ENCODE measurements around the gene USP40.

USP40 gene

GRCh38 chr2:233480490-233481202 is 85.9 kb downstream of the USP40 start (continued):
- TF ChIP-seq ZNF394 (tag by site-specific recombination; IDR thresholded peaks at IDR 0.05; ENCODE audit: borderline replicate concordance) (no peak), ZNF341 (tag by site-specific recombination; IDR thresholded peaks at IDR 0.05; ENCODE audit: low read depth) (no peak), ZNF280D (tag by site-specific recombination; IDR thresholded peaks at IDR 0.05) (no peak)

- Histone ChIP-seq H3K27ac (ENCODE audit: extremely low read depth, low read depth, low read length) (no peak overlapping the region), H3K4me3 (ENCODE audit: low read depth, low read length) (no peak overlapping the region), H3K9me3 (ENCODE audit: control insufficient read depth, insufficient read depth, low read depth, low read length) (no peaks in the 10 kb centered on the region), H3K4me1 (ENCODE audit: control insufficient read depth, insufficient read depth, low read length) (no peaks in the 10 kb centered on the region), H3K36me3 (ENCODE audit: control insufficient read depth in 2 of 2, insufficient read depth in 1 of 2, low read length in 2 of 2) (peaks cover 6 to 87% of the 10 kb centered on the region in 2 experiments; a peak in 2 of 3 replicates)
- TF ChIP-seq ZNF19 (tag by site-specific recombination; IDR thresholded peaks at IDR 0.05; ENCODE audit: low read depth) (no peak), GLI2 (tag by site-specific recombination; IDR thresholded peaks at IDR 0.05; ENCODE audit: borderline replicate concordance, low read depth) (no peak), KLF7 (tag by site-specific recombination; IDR thresholded peaks at IDR 0.05; ENCODE audit: borderline replicate concordance) (no peak), ZNF140 (tag by site-specific recombination; IDR thresholded peaks at IDR 0.05) (no peak), REST (tag by site-specific recombination; IDR thresholded peaks at IDR 0.05) (no peak), HOXA7 (CRISPR knock-in tag; IDR thresholded peaks at IDR 0.05; ENCODE audit: borderline replicate concordance) (no peak), ZNF76 (tag by site-specific recombination; IDR thresholded peaks at IDR 0.05; ENCODE audit: borderline replicate concordance, low read depth) (no peak)
- ChIA-PET POLR2A (no interaction called here), CTCF (no interaction called here)
Observed at GRCh38 chr2:233479616-233480489, 86.7 kb downstream of the USP40 start.

- Histone ChIP-seq H3K27ac (ENCODE audit: extremely low read depth, low read depth, low read length) (no peak overlapping the region), H3K9me3 (ENCODE audit: control insufficient read depth, insufficient read depth, low read depth, low read length) (no peaks in the 10 kb centered on the region), H3K4me3 (ENCODE audit: low read depth, low read length) (no peak overlapping the region), H3K36me3 (ENCODE audit: control insufficient read depth in 2 of 2, insufficient read depth in 1 of 2, low read length in 2 of 2) (peaks cover 0 to 66% of the 10 kb centered on the region in 2 experiments; a peak in 1 of 3 replicates), H3K4me1 (ENCODE audit: control insufficient read depth, insufficient read depth, low read length) (no peaks in the 10 kb centered on the region)
- TF ChIP-seq ZSCAN30 (tag by site-specific recombination; IDR thresholded peaks at IDR 0.05), result no peak
- no peak for TF ChIP-seq HOXD13 (CRISPR knock-in tag; IDR thresholded peaks at IDR 0.05; ENCODE audit: borderline replicate concordance)
- no peak for TF ChIP-seq ZNF202 (tag by site-specific recombination; IDR thresholded peaks at IDR 0.05; ENCODE audit: borderline replicate concordance)
- TF ChIP-seq WT1 (tag by site-specific recombination; IDR thresholded peaks at IDR 0.05), result no peak
- no peak for TF ChIP-seq ZNF558 (tag by site-specific recombination; IDR thresholded peaks at IDR 0.05)
- no peak for TF ChIP-seq HIC1 (tag by site-specific recombination; IDR thresholded peaks at IDR 0.05)
- no peak for TF ChIP-seq ZFP69B (tag by site-specific recombination; IDR thresholded peaks at IDR 0.05)
- TF ChIP-seq ZNF785 (tag by site-specific recombination; IDR thresholded peaks at IDR 0.05), result no peak
- no peak for TF ChIP-seq ZNF837 (tag by site-specific recombination; IDR thresholded peaks at IDR 0.05)
- TF ChIP-seq ZNF629 (tag by site-specific recombination; IDR thresholded peaks at IDR 0.05), result no peak
- TF ChIP-seq OSR2 (tag by site-specific recombination; IDR thresholded peaks at IDR 0.05), result no peak
- TF ChIP-seq ZNF623 (tag by site-specific recombination; IDR thresholded peaks at IDR 0.05), result no peak
- ChIA-PET CTCF (no interaction called here), POLR2A (no interaction called here)
Observed at GRCh38 chr2:233477548-233478433, 88.8 kb downstream of the USP40 start.

Measured in HEK293 (cell line).